Progenitor cell of endocrine pancreas (in vitro differentiated cells): ENCODE measurements around the gene MVK. TPM values are rescaled to one million over a fixed set of nuclear protein-coding genes. Genes with fewer than 3 reads are reported as not detected.

ENCODE experiments used
- DNase-seq: peaks from one replicate; pipeline ENCODE4 v3.0.0; 2021; ENCODE audit warnings: low spot score; ENCODE audit not compliant: unreplicated experiment
- H3K27ac Mint-ChIP-seq: 2 replicates; pipeline ENCODE4 v1.8.0; 2021; ENCODE audit warnings: mild to moderate bottlenecking, moderate library complexity, mixed read lengths
- H3K27me3 Mint-ChIP-seq: 2 replicates; pipeline ENCODE4 v1.8.0; 2021; ENCODE audit warnings: mixed read lengths
- H3K36me3 Mint-ChIP-seq: 2 replicates; pipeline ENCODE4 v1.8.0; 2022; ENCODE audit warnings: mixed read lengths; ENCODE audit not compliant: insufficient read depth
- H3K4me1 Mint-ChIP-seq: 2 replicates; pipeline ENCODE4 v1.8.0; 2021; ENCODE audit warnings: low read depth, mixed read lengths
- H3K4me3 Mint-ChIP-seq: 2 replicates; pipeline ENCODE4 v1.8.0; 2021; ENCODE audit warnings: low read depth, mild to moderate bottlenecking, moderate library complexity, mixed read lengths
- H3K9me3 Mint-ChIP-seq: 2 replicates; pipeline ENCODE4 v1.8.0; 2021; ENCODE audit warnings: low read depth, mixed read lengths
- CTCF ChIP-seq: fragments of 200-600 bp; sonication (generic); IDR thresholded peaks from one replicate; pipeline ENCODE4 v1.5.0; 2021; ENCODE audit warnings: antibody characterized with exemption, mild to moderate bottlenecking; ENCODE audit not compliant: unreplicated experiment
- total RNA-seq: library from RNA; stranded (reverse); gene quantifications from 2 replicates; pipeline ENCODE4 v1.2.1, GENCODE V29; 2021

The MVK gene
- total RNA-seq, 1 donor from 2014 or later, result 33.3 TPM

- H3K36me3 Mint-ChIP-seq, result peaks cover 5% of the 10 kb centered on the region
- no peaks in the 10 kb centered on the region for H3K4me1 Mint-ChIP-seq
- no peak overlapping the region for H3K27ac Mint-ChIP-seq
- no peak for DNase-seq
- no peaks in the 10 kb centered on the region for H3K9me3 Mint-ChIP-seq
- no peak overlapping the region for H3K4me3 Mint-ChIP-seq
- no peak for TF ChIP-seq CTCF
- H3K27me3 Mint-ChIP-seq, result no peaks in the 10 kb centered on the region
These were observed 8.3 kb downstream of the MVK start for GRCh38 chr12:109581856-109582255.

DNA sequence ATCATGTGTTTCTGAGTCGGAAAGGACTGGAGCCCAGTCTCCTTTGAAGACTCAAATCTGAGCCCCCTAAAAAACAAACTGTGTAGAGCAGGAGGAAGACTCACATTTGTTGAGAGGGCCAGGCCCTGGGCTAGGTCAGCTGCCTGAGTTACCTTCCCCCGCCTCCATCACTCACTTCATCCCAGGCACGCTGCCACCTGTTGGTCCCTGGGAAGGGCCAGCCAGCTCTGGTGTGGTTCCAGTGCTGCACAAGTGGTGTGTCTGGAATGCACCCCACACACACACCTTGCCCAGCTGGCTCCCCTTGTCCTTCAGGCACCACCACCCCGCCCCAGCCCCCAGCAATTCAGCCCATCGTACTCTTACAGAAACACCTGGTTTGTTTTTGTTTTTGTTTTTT lies 9.0 kb downstream of the MVK start:
- H3K9me3 Mint-ChIP-seq, result no peaks in the 10 kb centered on the region
- no peak for DNase-seq
- peaks cover 5% of the 10 kb centered on the region for H3K36me3 Mint-ChIP-seq
- no peak overlapping the region for H3K27ac Mint-ChIP-seq
- H3K4me3 Mint-ChIP-seq, result no peak overlapping the region
- TF ChIP-seq CTCF, result no peak
- no peaks in the 10 kb centered on the region for H3K4me1 Mint-ChIP-seq
- H3K27me3 Mint-ChIP-seq, result no peaks in the 10 kb centered on the region

DNA sequence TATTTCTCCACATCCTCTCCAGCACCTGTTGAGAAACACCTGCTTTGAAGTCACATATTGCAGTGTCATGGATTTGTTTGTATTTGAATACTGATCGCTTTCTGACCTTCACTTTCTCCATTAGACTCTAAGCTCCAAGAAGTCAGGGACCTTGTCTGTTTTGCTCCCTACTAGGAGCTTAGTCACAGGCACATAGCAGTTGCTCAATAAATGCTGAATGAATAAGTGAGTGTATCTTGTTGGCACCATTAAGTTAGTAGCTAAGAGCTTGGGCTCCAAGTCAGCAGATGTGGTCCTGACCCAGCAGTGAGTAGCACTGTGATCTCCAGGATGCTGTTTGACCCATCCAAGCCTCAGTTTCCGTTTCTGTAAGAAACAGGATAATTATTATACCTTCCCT lies 10.1 kb downstream of the MVK start:
- Mint-ChIP-seq H3K9me3 (no peaks in the 10 kb centered on the region), H3K36me3 (peaks cover 9% of the 10 kb centered on the region), H3K27me3 (no peaks in the 10 kb centered on the region), H3K4me1 (peaks cover 3% of the 10 kb centered on the region), H3K27ac (no peak overlapping the region), H3K4me3 (no peak overlapping the region)
- no peak for TF ChIP-seq CTCF
- no peak for DNase-seq

DNA sequence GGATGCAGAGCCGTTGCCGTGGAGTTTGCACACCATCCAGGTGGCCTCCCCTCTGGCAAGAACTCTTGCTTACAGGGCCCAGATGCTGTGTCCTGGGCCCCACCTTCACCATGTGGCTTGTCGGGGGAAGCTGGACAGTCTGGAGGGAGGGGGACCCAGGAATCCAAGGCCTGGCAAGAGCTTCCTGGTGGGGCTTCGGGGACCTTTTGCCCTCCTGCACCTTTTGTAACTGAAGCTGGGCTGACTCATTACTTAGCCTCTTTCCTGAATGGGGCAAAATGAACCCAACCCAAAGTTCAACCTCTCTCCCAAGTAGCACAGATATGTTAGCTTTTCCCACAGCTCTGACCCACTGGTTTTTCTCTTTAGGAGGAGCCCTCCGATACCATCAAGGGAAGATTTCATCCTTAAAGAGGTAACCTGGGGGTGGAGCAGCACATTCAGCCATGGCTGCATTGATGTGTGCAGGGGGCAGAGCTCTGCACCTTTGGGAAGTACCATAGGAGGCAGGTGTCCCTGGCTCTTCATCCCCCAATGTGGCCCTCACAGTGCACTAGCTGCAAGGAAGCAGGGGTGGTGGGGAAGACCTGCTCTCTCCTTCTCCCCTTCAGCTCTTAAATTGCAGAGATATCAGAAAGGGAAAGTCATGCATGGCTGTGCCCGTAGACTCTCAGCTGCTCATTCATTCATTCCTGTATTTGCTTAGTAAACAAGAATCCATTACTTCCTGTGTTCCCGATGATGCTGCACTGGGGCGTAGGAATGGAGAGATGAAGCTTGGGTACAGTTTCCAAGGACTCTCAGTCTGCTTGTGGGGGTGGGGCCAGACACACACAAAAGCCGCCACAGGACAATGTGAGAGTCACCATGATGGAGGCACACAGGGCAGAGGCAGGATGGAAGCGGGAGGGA lies 13.0 kb downstream of the MVK start:
- Mint-ChIP-seq H3K27ac (no peak overlapping the region), H3K4me3 (no peak overlapping the region), H3K36me3 (peaks cover 10% of the 10 kb centered on the region), H3K9me3 (no peaks in the 10 kb centered on the region), H3K27me3 (no peaks in the 10 kb centered on the region), H3K4me1 (peaks cover 6% of the 10 kb centered on the region)
- no peak for TF ChIP-seq CTCF
- DNase-seq, result no peak

GRCh38 chr12:109587921-109588320 lies 14.3 kb downstream of the MVK start:
- no peaks in the 10 kb centered on the region for H3K9me3 Mint-ChIP-seq
- H3K27me3 Mint-ChIP-seq, result no peaks in the 10 kb centered on the region
- TF ChIP-seq CTCF, result no peak
- peak overlapping the region; percentile 52 for H3K27ac Mint-ChIP-seq
- DNase-seq, result no peak
- peaks cover 6% of the 10 kb centered on the region for H3K4me1 Mint-ChIP-seq
- H3K4me3 Mint-ChIP-seq, result no peak overlapping the region
- H3K36me3 Mint-ChIP-seq, result peaks cover 10% of the 10 kb centered on the region
